ENCODE measurements around the gene RPLP2. TPM values are rescaled to one million over a fixed set of nuclear protein-coding genes. Genes with fewer than 3 reads are reported as not detected.
A peak's percentile ranks its signal among the peaks of the same experiment; 100 is the strongest.

The RPLP2 gene
- total RNA-seq, 1 experiment from 2014 or later: 1,270 TPM

- Histone ChIP-seq H2AFZ (no peak overlapping the region), H3K9me3 (ENCODE audit: insufficient read depth, low read depth) (no peaks in the 10 kb centered on the region), H3K27me3 (ENCODE audit: insufficient read depth, low read depth) (no peaks in the 10 kb centered on the region), H3K4me1 (replicated peaks; ENCODE audit: insufficient read depth) (peaks cover 35% of the 10 kb centered on the region), H3F3A (ENCODE audit: insufficient read depth, low read depth) (peaks cover 21% of the 10 kb centered on the region; the same call in 1 of the 2 replicates), H3K79me2 (ENCODE audit: low read depth) (peaks cover 12% of the 10 kb centered on the region), H3K9me2 (ENCODE audit: insufficient read depth) (no peaks in the 10 kb centered on the region), H3K27ac (no peak overlapping the region), H3K4me2 (no peak overlapping the region), H3K36me3 (ENCODE audit: low read depth) (no peaks in the 10 kb centered on the region), H4K20me1 (ENCODE audit: insufficient read depth) (no peaks in the 10 kb centered on the region), H3K4me3 (no peak overlapping the region)
- no peak for DNase-seq
- POLR2A ChIA-PET (ENCODE audit: unreplicated experiment): no interaction called here
- no TSS peak for BruUV-seq (replicated peaks)
- TF ChIP-seq CTCF (conservative IDR thresholded peaks at IDR 0.05): no peak
- CTCF ChIA-PET: no interaction called here
- intact Hi-C loops (cut with micrococcal nuclease; ENCODE audit: unreplicated experiment): no loop called here
Observed at GRCh38 chr11:830295-831117, 20.7 kb downstream of the RPLP2 start.

DNA sequence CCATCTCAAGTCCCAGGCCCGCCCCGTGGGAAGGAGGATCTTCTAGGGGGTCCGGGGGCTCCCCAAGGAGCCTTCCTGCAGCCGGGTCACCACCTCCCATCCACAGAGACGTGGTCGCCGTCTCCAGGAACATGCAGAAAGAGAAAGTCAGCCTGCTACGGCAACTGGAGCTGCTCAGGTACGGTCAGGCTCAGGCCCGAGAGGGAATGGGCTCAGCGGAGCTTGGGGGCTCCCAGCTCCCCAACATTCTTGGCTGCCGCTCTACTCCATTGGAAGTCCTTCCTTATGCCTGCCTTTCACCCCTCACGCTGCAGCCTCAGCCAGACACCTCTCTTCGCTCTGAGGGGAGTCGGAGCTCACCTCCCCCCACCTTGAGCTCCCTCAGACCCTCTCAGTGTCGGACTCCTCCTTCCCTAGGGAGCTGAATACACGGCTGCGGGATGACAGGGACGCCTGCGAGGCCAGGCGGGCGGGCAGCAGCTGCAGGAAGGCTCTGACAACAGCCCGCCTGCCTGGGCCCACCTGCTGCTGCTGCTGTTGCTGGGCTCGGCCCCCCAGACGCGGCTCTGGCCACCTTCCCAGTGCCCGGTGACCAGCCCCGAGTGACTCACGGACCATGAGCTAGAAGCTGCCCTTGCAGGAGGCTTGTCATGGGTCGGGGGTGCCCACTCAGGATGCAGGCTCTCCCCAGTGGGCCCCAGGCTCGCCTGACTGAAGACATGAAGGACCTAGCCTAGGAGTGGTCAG, 21.5 kb downstream of the RPLP2 start:
- ChIA-PET POLR2A (ENCODE audit: unreplicated experiment) (interaction anchor here (0.6 kb wide), 1 partner anchor 18 kb away, joined by 7 read pairs; no protein-coding TSS in a partner anchor), CTCF (no interaction called here)
- Histone ChIP-seq H3F3A (ENCODE audit: insufficient read depth, low read depth) (peaks cover 21% of the 10 kb centered on the region; the same call in 1 of the 2 replicates), H3K4me3 (no peak overlapping the region), H3K4me1 (replicated peaks; ENCODE audit: insufficient read depth) (peaks cover 28% of the 10 kb centered on the region), H4K20me1 (ENCODE audit: insufficient read depth) (no peaks in the 10 kb centered on the region), H3K27me3 (ENCODE audit: insufficient read depth, low read depth) (no peaks in the 10 kb centered on the region), H3K4me2 (peak overlapping the region; percentile 96), H3K27ac (no peak overlapping the region), H3K36me3 (ENCODE audit: low read depth) (no peaks in the 10 kb centered on the region), H3K9me2 (ENCODE audit: insufficient read depth) (no peaks in the 10 kb centered on the region), H3K79me2 (ENCODE audit: low read depth) (peaks cover 12% of the 10 kb centered on the region), H3K9me3 (ENCODE audit: insufficient read depth, low read depth) (no peaks in the 10 kb centered on the region), H2AFZ (no peak overlapping the region)
- BruUV-seq (replicated peaks): no TSS peak
- TF ChIP-seq CTCF (conservative IDR thresholded peaks at IDR 0.05): no peak
- TF ChIP-seq EZH2 (IDR thresholded peaks at IDR 0.05; ENCODE audit: low read depth): no peak
- intact Hi-C loops (cut with micrococcal nuclease; ENCODE audit: unreplicated experiment): no loop called here
- DNase-seq: peak in 1 of 2 experiments; percentile 4

- CTCF ChIA-PET: interaction anchor here (0.5 kb wide), 1 partner anchor 13 kb away, joined by 4 read pairs; no protein-coding TSS in a partner anchor
- H3K9me2 ChIP-seq (ENCODE audit: insufficient read depth): no peaks in the 10 kb centered on the region
- no peaks in the 10 kb centered on the region for H3K27me3 ChIP-seq (ENCODE audit: insufficient read depth, low read depth)
- peaks cover 21% of the 10 kb centered on the region; the same call in 1 of the 2 replicates for H3F3A ChIP-seq (ENCODE audit: insufficient read depth, low read depth)
- TF ChIP-seq CTCF (conservative IDR thresholded peaks at IDR 0.05) (no peak), EZH2 (IDR thresholded peaks at IDR 0.05; ENCODE audit: low read depth) (no peak)
- H4K20me1 ChIP-seq (ENCODE audit: insufficient read depth): no peaks in the 10 kb centered on the region
- no peak overlapping the region for H2AFZ ChIP-seq
- peaks cover 24% of the 10 kb centered on the region for H3K4me1 ChIP-seq (replicated peaks; ENCODE audit: insufficient read depth)
- no TSS peak for BruUV-seq (replicated peaks)
- POLR2A ChIA-PET (ENCODE audit: unreplicated experiment): interaction anchor here (0.5 to 0.6 kb wide), 2 partner anchors 12 to 23 kb away, joined by 3 to 5 read pairs; no protein-coding TSS in a partner anchor
- H3K36me3 ChIP-seq (ENCODE audit: low read depth): no peaks in the 10 kb centered on the region
- DNase-seq: peak in 1 of 2 experiments; percentile 8
- intact Hi-C loops (cut with micrococcal nuclease; ENCODE audit: unreplicated experiment): no loop called here
- no peaks in the 10 kb centered on the region for H3K9me3 ChIP-seq (ENCODE audit: insufficient read depth, low read depth)
- H3K4me3 ChIP-seq: peak overlapping the region; percentile 59
- no peak overlapping the region for H3K27ac ChIP-seq
- peak overlapping the region; percentile 96 for H3K4me2 ChIP-seq
- H3K79me2 ChIP-seq (ENCODE audit: low read depth): peaks cover 12% of the 10 kb centered on the region
Observed at GRCh38 chr11:831961-832528, 22.3 kb downstream of the RPLP2 start.
